Uterus (tissue), 2 donors: ENCODE results near the gene PIP4K2A.

Experiments used
- CTCF ChIP-seq, 4 experiments: fragments of 200-600 bp in 2 of 4; fragments of 450-650 bp in 2 of 4; sonication (generic) in 2 of 4; IDR thresholded peaks; one replicate each; pipeline ENCODE4 v1.5.1; 2016 to 2019; ENCODE audit warnings: antibody characterized with exemption in 4 of 4, mild to moderate bottlenecking in 2 of 4, moderate library complexity in 1 of 4
- POLR2A ChIP-seq, 2 donors: fragments of 450-650 bp; IDR thresholded peaks; one replicate each; pipeline ENCODE4 v1.6.1; 2016; ENCODE audit warnings: antibody characterized with exemption in 2 of 2, mild to moderate bottlenecking in 1 of 2, moderate library complexity in 1 of 2

GRCh38 chr10:22736134-22736533, 21.8 kb upstream of the PIP4K2A start:
- TF ChIP-seq CTCF (IDR thresholded peaks at IDR 0.05): no peak
- TF ChIP-seq POLR2A (IDR thresholded peaks at IDR 0.05): no peak
